COLO829 (cell line): Measurements from ENCODE around the gene FAF2.
"Not testable (repeated sequence)": the region's sequence is repeated elsewhere in the genome, so short reads cannot be mapped to it uniquely, and the experiment has no call there.

Experiments used
- DNase-seq: peaks from one replicate; pipeline ENCODE4 v3.0.0; 2012; ENCODE audit warnings: low spot score

The FAF2 gene

GRCh38 chr5:176458904-176459561, 10.8 kb downstream of the FAF2 start:
- no peak for DNase-seq

- no peak for DNase-seq
Measured at GRCh38 chr5:176461349-176461748, 13.2 kb downstream of the FAF2 start.

GRCh38 chr5:176463113-176463764, 15.1 kb downstream of the FAF2 start:
- DNase-seq, result no peak

- no peak for DNase-seq
Measured at GRCh38 chr5:176466245-176466871, 18.2 kb downstream of the FAF2 start.

- DNase-seq, result no peak
Measured at GRCh38 chr5:176469296-176469695, 21.1 kb downstream of the FAF2 start.

GRCh38 chr5:176470539-176470938, 22.4 kb downstream of the FAF2 start:
- no peak for DNase-seq

GRCh38 chr5:176471098-176471497, 22.9 kb downstream of the FAF2 start:
- DNase-seq, result no peak

GRCh38 chr5:176473335-176474006, 25.3 kb downstream of the FAF2 start:
- DNase-seq, result no peak

GRCh38 chr5:176474476-176474875, 26.3 kb downstream of the FAF2 start:
- DNase-seq, result no peak

GRCh38 chr5:176481711-176482110, 33.5 kb downstream of the FAF2 start:
- no peak for DNase-seq

GRCh38 chr5:176485176-176485575, 37.0 kb downstream of the FAF2 start:
- no peak for DNase-seq

- DNase-seq, result no peak
Measured at GRCh38 chr5:176486189-176486757, 38.1 kb downstream of the FAF2 start.

- not testable (repeated sequence) for DNase-seq
Measured at GRCh38 chr5:176487160-176487559, 39.0 kb downstream of the FAF2 start.

- no peak for DNase-seq
Measured at GRCh38 chr5:176489077-176489476, 40.9 kb downstream of the FAF2 start.

- DNase-seq, result no peak
Measured at GRCh38 chr5:176490301-176490700, 42.1 kb downstream of the FAF2 start.

GRCh38 chr5:176491101-176491502, 42.9 kb downstream of the FAF2 start:
- no peak for DNase-seq

GRCh38 chr5:176491901-176492300, 43.7 kb downstream of the FAF2 start:
- DNase-seq, result no peak

- DNase-seq, result no peak
Measured at GRCh38 chr5:176492431-176492830, 44.2 kb downstream of the FAF2 start.

GRCh38 chr5:176497852-176498251, 49.7 kb downstream of the FAF2 start:
- no peak for DNase-seq

GRCh38 chr5:176499273-176499672, 51.1 kb downstream of the FAF2 start:
- no peak for DNase-seq

GRCh38 chr5:176500511-176500910, 52.3 kb downstream of the FAF2 start:
- DNase-seq, result no peak

GRCh38 chr5:176501333-176501732, 53.1 kb downstream of the FAF2 start:
- no peak for DNase-seq

- no peak for DNase-seq
Measured at GRCh38 chr5:176503496-176503895, 55.3 kb downstream of the FAF2 start.
